ENCODE measurements around the gene MSX1. TPM values are rescaled to one million over a fixed set of nuclear protein-coding genes. Genes with fewer than 3 reads are reported as not detected.

Gene MSX1
- total and polyA plus RNA-seq, 4 donors, result 0.13 to 0.33 (median 0.15) TPM; not detected in 1

DNA sequence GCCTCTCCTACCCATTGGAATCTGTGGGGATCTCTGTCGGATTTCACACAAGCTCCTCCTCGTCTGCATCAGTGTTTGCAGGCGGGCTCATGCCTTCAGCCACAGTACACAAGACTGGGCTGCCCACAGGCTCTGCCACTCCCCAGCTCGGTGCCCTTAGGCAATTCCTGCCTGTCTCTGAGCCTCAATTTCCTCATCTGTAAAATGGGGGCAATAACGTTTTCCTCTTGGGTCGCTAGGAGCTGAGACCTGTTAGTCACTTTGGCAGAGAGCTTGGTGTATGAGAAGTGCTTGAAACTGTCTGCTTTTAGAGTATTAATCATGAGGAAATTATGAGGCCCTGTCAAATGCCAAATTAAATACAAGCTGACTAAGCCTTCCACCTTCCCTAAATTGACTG lies 27.6 kb upstream of the MSX1 start (continued):
- no peak for TF ChIP-seq RAD21 (IDR thresholded peaks at IDR 0.05)
- TF ChIP-seq SP1 (IDR thresholded peaks at IDR 0.05), result no peak
- TF ChIP-seq, protein P1, sequence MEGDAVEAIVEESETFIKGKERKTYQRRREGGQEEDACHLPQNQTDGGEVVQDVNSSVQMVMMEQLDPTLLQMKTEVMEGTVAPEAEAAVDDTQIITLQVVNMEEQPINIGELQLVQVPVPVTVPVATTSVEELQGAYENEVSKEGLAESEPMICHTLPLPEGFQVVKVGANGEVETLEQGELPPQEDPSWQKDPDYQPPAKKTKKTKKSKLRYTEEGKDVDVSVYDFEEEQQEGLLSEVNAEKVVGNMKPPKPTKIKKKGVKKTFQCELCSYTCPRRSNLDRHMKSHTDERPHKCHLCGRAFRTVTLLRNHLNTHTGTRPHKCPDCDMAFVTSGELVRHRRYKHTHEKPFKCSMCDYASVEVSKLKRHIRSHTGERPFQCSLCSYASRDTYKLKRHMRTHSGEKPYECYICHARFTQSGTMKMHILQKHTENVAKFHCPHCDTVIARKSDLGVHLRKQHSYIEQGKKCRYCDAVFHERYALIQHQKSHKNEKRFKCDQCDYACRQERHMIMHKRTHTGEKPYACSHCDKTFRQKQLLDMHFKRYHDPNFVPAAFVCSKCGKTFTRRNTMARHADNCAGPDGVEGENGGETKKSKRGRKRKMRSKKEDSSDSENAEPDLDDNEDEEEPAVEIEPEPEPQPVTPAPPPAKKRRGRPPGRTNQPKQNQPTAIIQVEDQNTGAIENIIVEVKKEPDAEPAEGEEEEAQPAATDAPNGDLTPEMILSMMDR (IDR thresholded peaks at IDR 0.05; ENCODE audit: low read depth, low read length, missing input control), result no peak

- Histone ChIP-seq H3K9ac (ENCODE audit: low read depth in 1 of 2, low read length in 2 of 2) (no peak overlapping the region), H3K4me3 (ENCODE audit: low read depth in 1 of 3, low read length in 3 of 3) (no peak overlapping the region), H3K9me3 (ENCODE audit: control insufficient read depth in 4 of 4, low read length in 3 of 4) (peaks cover 0 to 2% (median 0%) of the 10 kb centered on the region in 4 donors), H3K27ac (ENCODE audit: low read depth in 1 of 2, low read length in 2 of 2) (no peak overlapping the region), H3K36me3 (ENCODE audit: control insufficient read depth in 4 of 4, insufficient read depth in 3 of 4, low read depth in 1 of 4, low read length in 3 of 4) (no peaks in the 10 kb centered on the region), H3K27me3 (ENCODE audit: control insufficient read depth in 4 of 4, insufficient read depth in 4 of 4, low read length in 3 of 4) (peaks cover 0 to 4% (median 0%) of the 10 kb centered on the region in 4 donors), H3K4me1 (ENCODE audit: control insufficient read depth in 4 of 4, insufficient read depth in 4 of 4, low read length in 3 of 4) (no peaks in the 10 kb centered on the region)
- TF ChIP-seq HNF4G (IDR thresholded peaks at IDR 0.05) (no peak), NR2F2 (IDR thresholded peaks at IDR 0.05) (no peak), RXRA (IDR thresholded peaks at IDR 0.05) (no peak), YY1 (IDR thresholded peaks at IDR 0.05) (no peak), JUND (IDR thresholded peaks at IDR 0.05) (no peak), REST (IDR thresholded peaks at IDR 0.05) (no peak), ZBTB33 (IDR thresholded peaks at IDR 0.05) (no peak), SP1 (IDR thresholded peaks at IDR 0.05) (no peak), HNF4A (conservative IDR thresholded peaks at IDR 0.05) (no peak), TAF1 (conservative IDR thresholded peaks at IDR 0.05) (no peak), RAD21 (IDR thresholded peaks at IDR 0.05) (no peak), FOXA1 (IDR thresholded peaks at IDR 0.05) (no peak), EGR1 (IDR thresholded peaks at IDR 0.05; ENCODE audit: low read depth in 2 of 2) (no peak), GABPA (IDR thresholded peaks at IDR 0.05 in 1 of 2, conservative IDR thresholded peaks at IDR 0.05 in 1 of 2) (no peak)
- TF ChIP-seq, protein P2, sequence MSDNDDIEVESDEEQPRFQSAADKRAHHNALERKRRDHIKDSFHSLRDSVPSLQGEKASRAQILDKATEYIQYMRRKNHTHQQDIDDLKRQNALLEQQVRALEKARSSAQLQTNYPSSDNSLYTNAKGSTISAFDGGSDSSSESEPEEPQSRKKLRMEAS (IDR thresholded peaks at IDR 0.05), result no peak
- TF ChIP-seq, protein P3, sequence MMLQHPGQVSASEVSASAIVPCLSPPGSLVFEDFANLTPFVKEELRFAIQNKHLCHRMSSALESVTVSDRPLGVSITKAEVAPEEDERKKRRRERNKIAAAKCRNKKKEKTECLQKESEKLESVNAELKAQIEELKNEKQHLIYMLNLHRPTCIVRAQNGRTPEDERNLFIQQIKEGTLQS (IDR thresholded peaks at IDR 0.05), result no peak
- TF ChIP-seq, protein P1 (IDR thresholded peaks at IDR 0.05; ENCODE audit: low read depth, low read length, missing input control), result no peak
- DNase-seq (ENCODE audit: low spot score), result no peak
- WGBS, result 87% methylated on average over 3 of the region's 3 CpGs
Measured at GRCh38 chr4:4836044-4836443, 23.4 kb upstream of the MSX1 start.

Data from liver (tissue), 9 donors.